NCI-H510A (cell line): Measurements from ENCODE around the gene ELOA.
"Not testable (repeated sequence)": the region's sequence is repeated elsewhere in the genome, so short reads cannot be mapped to it uniquely, and the experiment has no call there.

Source experiments
- DNase-seq: peaks from one replicate; lab custom pipeline; 2025; lab: John Stamatoyannopoulos, UW

ELOA gene

GRCh38 chr1:23784846-23785245, 41.6 kb downstream of the ELOA start:
- DNase-seq = no peak

- no peak for DNase-seq
These were observed 44.4 kb downstream of the ELOA start for GRCh38 chr1:23787701-23788100.

GRCh38 chr1:23788695-23789094, 45.4 kb downstream of the ELOA start:
- no peak for DNase-seq

- DNase-seq = peak; percentile 91
These were observed 47.6 kb downstream of the ELOA start, which contains the start of gene LYPLA2 for GRCh38 chr1:23790696-23791515. Gene LYPLA2, plus strand, starts transcription at chr1:23791145. Its CDS starts 1,538 bp downstream, at chr1:23792683.

- DNase-seq = no peak
These were observed 48.3 kb downstream of the ELOA start for GRCh38 chr1:23791516-23792047.

GRCh38 chr1:23792151-23792945, 49.1 kb downstream of the ELOA start:
- no peak for DNase-seq

- DNase-seq = no peak
These were observed 49.9 kb downstream of the ELOA start for GRCh38 chr1:23793018-23793781.

- no peak for DNase-seq
These were observed 50.8 kb downstream of the ELOA start for GRCh38 chr1:23793861-23794731.

- DNase-seq = not testable (repeated sequence)
These were observed 51.5 kb downstream of the ELOA start for GRCh38 chr1:23794732-23795182.

GRCh38 chr1:23795676-23796465, 52.6 kb downstream of the ELOA start:
- DNase-seq = no peak

GRCh38 chr1:23796466-23797271, 53.4 kb downstream of the ELOA start:
- no peak for DNase-seq

- DNase-seq = no peak
These were observed 54.5 kb downstream of the ELOA start for GRCh38 chr1:23797478-23798448.

GRCh38 chr1:23798662-23799142, 55.4 kb downstream of the ELOA start:
- no peak for DNase-seq

GRCh38 chr1:23799255-23799569, 55.9 kb downstream of the ELOA start:
- DNase-seq = no peak

- DNase-seq = peak; percentile 70
These were observed 56.5 kb downstream of the ELOA start for GRCh38 chr1:23799570-23800399.

- DNase-seq = peak; percentile 91
These were observed 57.4 kb downstream of the ELOA start, which contains the start of gene GALE for GRCh38 chr1:23800400-23801337. Gene GALE, minus strand, starts transcription at chr1:23800754. Its CDS starts 1,747 bp downstream, at chr1:23799007.
